ENCODE data around the gene CDK15.

Gene CDK15

DNA sequence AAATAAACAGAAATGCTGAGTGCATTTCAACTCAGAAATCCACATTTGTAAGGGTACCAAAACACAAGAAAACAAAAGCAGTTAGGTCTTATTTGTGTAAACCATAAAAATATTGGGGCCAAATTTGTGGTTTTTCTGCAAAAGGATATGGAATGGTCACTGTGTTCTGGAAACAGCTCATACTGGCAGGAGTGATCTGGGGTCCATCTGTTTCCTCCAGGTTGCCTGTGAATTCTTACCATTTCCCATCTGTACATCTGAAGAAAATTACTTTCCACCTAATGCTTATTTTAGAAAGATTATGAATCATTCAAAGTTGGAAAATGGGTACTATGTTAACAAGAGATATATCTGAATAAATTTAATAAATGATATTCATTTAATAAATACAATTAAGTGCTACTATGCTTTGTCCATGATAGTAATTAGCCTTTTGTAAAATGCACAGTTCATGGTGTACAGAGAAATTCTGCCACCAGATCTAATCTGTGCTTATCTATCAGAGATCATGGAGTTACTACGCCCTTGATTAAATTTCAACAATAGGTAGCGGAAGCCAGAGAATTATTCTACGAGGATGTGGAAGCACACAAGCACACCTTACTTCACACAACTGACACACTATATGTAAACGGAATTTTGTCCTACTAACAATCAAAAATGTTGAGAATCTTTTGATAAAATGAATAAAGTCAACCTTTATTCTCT lies 36.5 kb upstream of the CDK15 start:
- no peak for DNase-seq (ENCODE audit: low read depth, low spot score)
- Histone ChIP-seq H3K9ac (ENCODE audit: insufficient read length) (no peak overlapping the region), H3K36me3 (ENCODE audit: insufficient read depth, low read length) (peaks cover 9% of the 10 kb centered on the region), H3K4me3 (no peak overlapping the region), H3K9me3 (ENCODE audit: low read depth, low read length) (no peaks in the 10 kb centered on the region), H3K27ac (no peak overlapping the region)
- TF ChIP-seq FOXP2 (optimal IDR thresholded peaks at IDR 0.05; ENCODE audit: control extremely low read depth, extremely low read length, insufficient read depth) (no peak), POLR2AphosphoS5 (IDR thresholded peaks at IDR 0.05; ENCODE audit: borderline replicate concordance, low read depth, low read length) (no peak), EZH2 (IDR thresholded peaks at IDR 0.05) (no peak)

DNA sequence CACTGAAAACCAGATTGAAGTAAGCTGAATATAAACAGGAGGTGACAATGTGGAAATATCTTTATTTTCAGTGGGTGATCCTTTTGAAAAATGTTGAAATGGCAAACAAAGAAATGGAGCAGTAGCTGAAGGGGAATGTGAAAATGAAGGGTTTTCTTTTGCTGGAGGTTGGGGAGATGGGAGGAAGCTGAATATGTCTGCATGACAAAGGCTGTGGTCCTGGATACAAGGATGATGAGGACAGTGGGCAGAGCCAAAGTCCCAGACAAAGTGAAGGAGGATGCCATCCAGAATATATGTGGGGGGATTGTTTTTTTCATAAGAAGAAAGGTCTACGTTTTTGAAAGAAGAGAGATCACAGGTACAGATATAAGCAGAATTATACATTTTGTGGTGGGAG lies 32.3 kb upstream of the CDK15 start:
- no peak for TF ChIP-seq EZH2 (IDR thresholded peaks at IDR 0.05)
- TF ChIP-seq POLR2AphosphoS5 (IDR thresholded peaks at IDR 0.05; ENCODE audit: borderline replicate concordance, low read depth, low read length) = no peak
- no peak for TF ChIP-seq FOXP2 (optimal IDR thresholded peaks at IDR 0.05; ENCODE audit: control extremely low read depth, extremely low read length, insufficient read depth)
- no peak overlapping the region for H3K9ac ChIP-seq (ENCODE audit: insufficient read length)

DNA sequence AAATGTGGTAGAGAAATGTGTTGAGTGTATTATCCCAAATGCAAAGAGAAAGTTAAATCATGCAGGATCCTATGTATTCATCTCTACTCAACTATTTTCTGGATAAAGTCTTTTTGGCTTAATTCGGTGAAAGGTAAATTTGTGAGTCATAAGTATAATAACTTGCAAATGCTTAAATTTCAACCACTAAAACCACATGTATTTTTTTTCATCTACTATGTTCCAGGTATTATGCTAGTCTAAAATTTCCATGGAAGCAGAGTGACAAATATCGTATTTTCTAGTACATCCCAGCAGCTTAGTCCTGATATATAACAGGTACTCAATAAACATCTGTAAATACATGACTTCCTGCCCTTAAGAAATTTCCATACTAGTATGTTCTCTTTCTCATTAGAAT lies 31.8 kb upstream of the CDK15 start:
- H3K27ac ChIP-seq = no peak overlapping the region
- no peaks in the 10 kb centered on the region for H3K36me3 ChIP-seq (ENCODE audit: insufficient read depth, low read length)
- H3K9me3 ChIP-seq (ENCODE audit: low read depth, low read length) = no peaks in the 10 kb centered on the region
- H3K4me3 ChIP-seq = no peak overlapping the region
- TF ChIP-seq EZH2 (IDR thresholded peaks at IDR 0.05) = no peak
- TF ChIP-seq POLR2AphosphoS5 (IDR thresholded peaks at IDR 0.05; ENCODE audit: borderline replicate concordance, low read depth, low read length) = no peak
- TF ChIP-seq FOXP2 (optimal IDR thresholded peaks at IDR 0.05; ENCODE audit: control extremely low read depth, extremely low read length, insufficient read depth) = no peak
- no peak overlapping the region for H3K9ac ChIP-seq (ENCODE audit: insufficient read length)
- DNase-seq (ENCODE audit: low read depth, low spot score) = no peak

More for the DNA sequence above, 32.3 kb upstream of the CDK15 start:
- Histone ChIP-seq H3K36me3 (ENCODE audit: insufficient read depth, low read length) (no peaks in the 10 kb centered on the region), H3K4me3 (no peak overlapping the region), H3K9me3 (ENCODE audit: low read depth, low read length) (no peaks in the 10 kb centered on the region), H3K27ac (no peak overlapping the region)
- DNase-seq (ENCODE audit: low read depth, low spot score) = no peak

DNA sequence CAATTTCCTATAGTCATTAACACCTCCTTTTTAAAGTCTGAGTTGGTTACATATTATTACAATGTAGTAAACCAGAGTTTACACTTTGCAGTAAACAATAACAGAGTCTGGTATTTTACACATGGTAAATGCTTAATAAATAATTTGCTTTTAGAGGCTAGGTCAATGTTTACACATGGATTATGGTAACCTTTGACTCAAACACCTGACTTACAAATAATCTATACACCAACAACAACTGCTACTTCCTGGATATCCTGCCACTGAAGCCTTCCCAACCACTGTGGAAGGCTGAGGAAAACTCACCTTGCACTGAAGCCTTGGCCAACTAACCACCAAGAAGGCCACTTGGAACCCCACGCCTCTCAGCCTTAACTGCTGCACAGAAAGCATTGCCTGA lies 31.0 kb upstream of the CDK15 start:
- no peaks in the 10 kb centered on the region for H3K9me3 ChIP-seq (ENCODE audit: low read depth, low read length)
- TF ChIP-seq FOXP2 (optimal IDR thresholded peaks at IDR 0.05; ENCODE audit: control extremely low read depth, extremely low read length, insufficient read depth) (no peak), POLR2AphosphoS5 (IDR thresholded peaks at IDR 0.05; ENCODE audit: borderline replicate concordance, low read depth, low read length) (no peak), EZH2 (IDR thresholded peaks at IDR 0.05) (no peak)
- DNase-seq (ENCODE audit: low read depth, low spot score) = no peak
- no peaks in the 10 kb centered on the region for H3K36me3 ChIP-seq (ENCODE audit: insufficient read depth, low read length)
- no peak overlapping the region for H3K4me3 ChIP-seq
- no peak overlapping the region for H3K9ac ChIP-seq (ENCODE audit: insufficient read length)
- H3K27ac ChIP-seq = no peak overlapping the region

DNA sequence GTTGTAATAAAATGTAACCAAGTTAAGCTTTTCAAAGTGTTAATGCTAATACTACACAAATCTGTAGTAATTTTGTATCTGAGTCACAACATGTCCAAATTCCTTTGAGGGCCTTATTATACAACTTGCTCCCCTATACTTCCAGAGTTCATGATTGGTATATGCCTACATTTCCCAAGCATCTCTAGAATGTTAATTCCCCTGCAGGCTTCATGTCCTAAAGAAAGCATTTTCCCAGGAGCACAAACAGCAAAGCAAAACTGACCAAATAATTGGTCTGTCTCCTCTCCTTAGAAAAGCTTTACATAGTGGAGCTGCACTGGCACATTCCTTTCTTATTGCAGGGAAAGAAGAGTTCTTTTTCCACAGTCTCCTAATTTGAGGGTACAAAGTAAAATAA lies 29.3 kb upstream of the CDK15 start:
- DNase-seq (ENCODE audit: low read depth, low spot score) = no peak
- no peaks in the 10 kb centered on the region for H3K9me3 ChIP-seq (ENCODE audit: low read depth, low read length)
- TF ChIP-seq FOXP2 (optimal IDR thresholded peaks at IDR 0.05; ENCODE audit: control extremely low read depth, extremely low read length, insufficient read depth) (no peak), EZH2 (IDR thresholded peaks at IDR 0.05) (no peak), POLR2AphosphoS5 (IDR thresholded peaks at IDR 0.05; ENCODE audit: borderline replicate concordance, low read depth, low read length) (no peak)
- no peak overlapping the region for H3K4me3 ChIP-seq
- H3K27ac ChIP-seq = peak overlapping the region; percentile 80; the same call in 1 of the 2 replicates
- H3K9ac ChIP-seq (ENCODE audit: insufficient read length) = no peak overlapping the region
- no peaks in the 10 kb centered on the region for H3K36me3 ChIP-seq (ENCODE audit: insufficient read depth, low read length)

DNA sequence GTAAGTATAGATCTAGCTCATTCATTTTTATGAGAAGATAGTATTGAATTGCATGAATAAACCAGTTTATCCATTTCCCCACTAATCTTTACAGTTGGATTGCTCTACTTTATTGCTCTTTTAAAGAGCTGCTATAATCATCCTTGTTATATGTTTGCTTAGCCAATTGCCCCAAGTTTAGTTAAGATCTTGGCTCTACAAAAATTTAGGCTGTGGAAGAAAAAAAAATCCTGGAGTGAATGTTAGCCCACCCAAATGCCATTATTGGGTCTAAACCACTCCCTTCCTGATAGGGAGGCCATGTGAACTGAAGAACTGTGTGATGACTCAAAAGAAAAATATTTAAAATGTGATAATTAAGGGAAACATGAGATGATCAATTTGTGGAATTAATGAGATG lies 28.5 kb upstream of the CDK15 start:
- H3K9ac ChIP-seq (ENCODE audit: insufficient read length) = peak overlapping the region; percentile 43
- no peak overlapping the region for H3K27ac ChIP-seq
- TF ChIP-seq EZH2 (IDR thresholded peaks at IDR 0.05) (no peak), FOXP2 (optimal IDR thresholded peaks at IDR 0.05; ENCODE audit: control extremely low read depth, extremely low read length, insufficient read depth) (no peak), POLR2AphosphoS5 (IDR thresholded peaks at IDR 0.05; ENCODE audit: borderline replicate concordance, low read depth, low read length) (no peak)
- no peaks in the 10 kb centered on the region for H3K9me3 ChIP-seq (ENCODE audit: low read depth, low read length)
- H3K4me3 ChIP-seq = no peak overlapping the region; the same call in 1 of the 2 replicates
- no peaks in the 10 kb centered on the region for H3K36me3 ChIP-seq (ENCODE audit: insufficient read depth, low read length)
- DNase-seq (ENCODE audit: low read depth, low spot score) = no peak

DNA sequence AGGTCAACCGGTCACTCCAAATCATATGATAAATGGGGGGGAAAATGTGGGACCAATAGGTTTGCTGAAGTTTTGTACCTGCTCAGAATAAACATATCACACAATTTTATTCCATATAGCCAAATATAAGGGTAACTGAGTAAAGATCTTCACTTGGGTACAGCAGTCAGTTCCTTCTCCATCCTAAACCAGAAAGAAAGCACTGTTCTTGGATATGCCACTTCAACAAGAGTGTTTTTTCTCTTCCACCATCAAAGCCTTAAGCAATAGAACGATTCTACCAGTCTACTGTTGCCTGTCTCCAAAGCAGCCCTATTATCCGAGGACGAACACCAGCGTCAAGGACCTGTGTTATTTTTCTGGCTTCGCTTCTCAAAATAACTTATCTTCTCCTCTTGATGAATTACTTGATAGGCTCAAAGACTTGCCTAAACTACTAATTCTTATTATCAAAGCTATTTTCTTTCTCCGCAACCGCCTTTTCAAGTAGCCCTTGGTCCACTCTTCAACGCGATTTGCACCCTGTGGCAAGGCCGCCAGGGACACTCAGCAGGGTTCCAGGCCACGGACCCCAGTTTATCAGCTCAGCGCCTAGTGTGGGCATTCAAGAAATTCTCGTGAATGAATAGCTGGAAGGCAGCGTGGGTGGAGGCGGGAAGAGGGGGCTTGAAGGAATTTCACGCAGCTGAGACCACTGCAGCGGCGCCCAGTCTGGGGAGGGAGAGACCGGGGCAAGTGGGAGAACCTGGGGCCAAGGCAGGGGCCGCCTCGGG lies 26.2 kb upstream of the CDK15 start:
- Histone ChIP-seq H3K27ac (no peak overlapping the region; the same call in 1 of the 2 replicates), H3K9me3 (ENCODE audit: low read depth, low read length) (no peaks in the 10 kb centered on the region), H3K36me3 (ENCODE audit: insufficient read depth, low read length) (no peaks in the 10 kb centered on the region), H3K4me3 (peak overlapping the region; percentile 83), H3K9ac (ENCODE audit: insufficient read length) (peak overlapping the region; percentile 82)
- DNase-seq (ENCODE audit: low read depth, low spot score) = no peak
- TF ChIP-seq POLR2AphosphoS5 (IDR thresholded peaks at IDR 0.05; ENCODE audit: borderline replicate concordance, low read depth, low read length) = no peak
- TF ChIP-seq EZH2 (IDR thresholded peaks at IDR 0.05) = no peak
- TF ChIP-seq FOXP2 (optimal IDR thresholded peaks at IDR 0.05; ENCODE audit: control extremely low read depth, extremely low read length, insufficient read depth) = no peak

DNA sequence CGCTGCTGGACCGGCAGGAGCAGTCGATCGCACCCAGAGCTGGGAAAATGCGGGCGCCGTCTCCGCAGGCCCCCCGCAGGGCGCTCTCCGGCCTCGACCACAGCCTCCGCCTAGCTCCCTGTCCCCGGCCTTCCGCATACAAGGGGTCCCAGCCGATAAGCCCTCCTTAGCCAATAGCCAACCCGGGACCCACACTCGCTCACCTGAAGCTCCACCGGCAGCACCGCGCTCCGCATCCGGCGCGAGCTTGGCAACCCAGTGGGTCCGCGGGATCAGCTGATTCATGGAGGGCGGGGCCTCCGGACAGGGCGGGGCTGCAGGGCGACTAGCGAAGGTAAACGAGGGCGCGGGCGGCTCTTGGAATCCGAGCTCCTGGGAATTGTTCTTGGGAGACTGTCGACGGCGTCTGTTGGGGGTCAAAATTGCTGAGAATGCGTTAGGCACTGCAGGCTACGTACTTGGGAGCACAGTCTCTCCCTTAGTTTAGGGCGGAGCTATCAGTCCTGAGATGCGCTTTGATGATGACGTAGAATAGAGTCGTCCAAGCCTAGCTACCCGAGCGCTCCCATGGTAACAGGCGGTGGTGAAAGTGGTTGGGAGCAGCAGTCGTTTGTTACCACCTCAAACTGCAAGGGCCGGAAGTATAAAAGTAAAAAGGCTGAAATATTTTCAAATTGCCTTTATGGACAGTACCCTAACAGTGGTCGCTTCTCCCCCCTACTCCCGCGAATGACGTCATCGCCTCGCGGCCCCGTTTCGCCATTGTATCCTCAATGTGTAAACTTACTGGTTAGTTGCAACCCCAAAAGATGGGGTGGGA lies 25.5 kb upstream of the CDK15 start, which contains the start of gene ALS2:
Gene ALS2, minus strand, starts transcription at position 260 of the 820 bp plus-strand sequence. CDS start 12,048 bp downstream, outside the sequence.
- peak within 1 kb of the TSS; percentile 83 for H3K4me3 ChIP-seq
- peak within 1 kb of the TSS; percentile 64 for H3K27ac ChIP-seq
- TF ChIP-seq EZH2 (IDR thresholded peaks at IDR 0.05) (no peak), FOXP2 (optimal IDR thresholded peaks at IDR 0.05; ENCODE audit: control extremely low read depth, extremely low read length, insufficient read depth) (peak; percentile 23), POLR2AphosphoS5 (IDR thresholded peaks at IDR 0.05; ENCODE audit: borderline replicate concordance, low read depth, low read length) (peak; percentile 79)
- no peaks in the 10 kb centered on the region for H3K36me3 ChIP-seq (ENCODE audit: insufficient read depth, low read length)
- peak; percentile 97 for DNase-seq (ENCODE audit: low read depth, low spot score)
- peak within 1 kb of the TSS; percentile 82 for H3K9ac ChIP-seq (ENCODE audit: insufficient read length)
- no peaks in the 10 kb centered on the region for H3K9me3 ChIP-seq (ENCODE audit: low read depth, low read length)
